DND-41 (cell line): Measurements from ENCODE around the gene ABHD4.

Experiments
- ATAC-seq: fragments of 200-7000 bp; cut with Tn5 transposase; 3 replicates; pipeline ENCODE4 v1.9.1; 2021; ENCODE audit warnings: low read depth; ENCODE audit not compliant: insufficient read depth
- DNase-seq: peaks from one replicate; pipeline ENCODE4 v3.0.0-alpha.2; 2020
- H2AFZ ChIP-seq: 2 replicates; pipeline ENCODE4 v1.6.0; 2012; ENCODE audit warnings: low read depth, low read length
- H3K27ac ChIP-seq: 2 replicates; pipeline ENCODE4 v1.5.1; 2012; ENCODE audit warnings: low read length, inconsistent platforms
- H3K27me3 ChIP-seq: fragments of 200-600 bp; sonication (generic); 2 replicates; pipeline ENCODE4 v1.6.0; 2012; ENCODE audit warnings: low read length, mild to moderate bottlenecking, inconsistent platforms; ENCODE audit not compliant: insufficient read depth, poor library complexity
- H3K36me3 ChIP-seq: 2 replicates; pipeline ENCODE4 v1.5.1; 2012; ENCODE audit warnings: low read length, inconsistent platforms; ENCODE audit not compliant: insufficient read depth
- H3K4me1 ChIP-seq: 2 replicates; pipeline ENCODE4 v1.5.1; 2012; ENCODE audit warnings: mild to moderate bottlenecking, low read length; ENCODE audit not compliant: insufficient read depth
- H3K4me2 ChIP-seq: 2 replicates; pipeline ENCODE4 v1.6.0; 2012; ENCODE audit warnings: mild to moderate bottlenecking, moderate library complexity, low read length, inconsistent platforms; ENCODE audit not compliant: insufficient read depth
- H3K4me3 ChIP-seq, 2 experiments: fragments of 200-600 bp in 1 of 2; shearing (Covaris generic) in 1 of 2; 2 replicates each; pipeline ENCODE4 v1.5.1; 2012 to 2016; ENCODE audit warnings: inconsistent platforms in 2 of 2, low read length in 2 of 2, mild to moderate bottlenecking in 2 of 2, low read depth in 1 of 2, moderate library complexity in 1 of 2
- H3K79me2 ChIP-seq: 2 replicates; pipeline ENCODE4 v1.6.0; 2012; ENCODE audit warnings: low read length, inconsistent platforms; ENCODE audit not compliant: insufficient read depth
- H3K9ac ChIP-seq: 2 replicates; pipeline ENCODE4 v1.6.0; 2012; ENCODE audit warnings: low read depth, mild to moderate bottlenecking, inconsistent platforms, low read length, moderate library complexity
- H3K9me3 ChIP-seq: 2 replicates; pipeline ENCODE4 v1.5.1; 2012; ENCODE audit warnings: low read length, moderate library complexity, mild to moderate bottlenecking, inconsistent platforms; ENCODE audit not compliant: insufficient read depth, severe bottlenecking
- H4K20me1 ChIP-seq: 2 replicates; pipeline ENCODE4 v1.6.0; 2012; ENCODE audit warnings: low read length; ENCODE audit not compliant: insufficient read depth
- CTCF ChIP-seq: IDR thresholded peaks from 2 replicates; pipeline ENCODE4 v1.5.1; 2012; ENCODE audit warnings: borderline replicate concordance, low read length, moderate library complexity, mild to moderate bottlenecking; ENCODE audit not compliant: poor library complexity, severe bottlenecking; ENCODE audit errors: extremely low read depth
- EZH2 ChIP-seq: IDR thresholded peaks from 3 replicates; pipeline ENCODE4 v1.6.1; 2012; ENCODE audit warnings: borderline replicate concordance, low read depth, mild to moderate bottlenecking, moderate library complexity, low read length, inconsistent platforms; ENCODE audit not compliant: severe bottlenecking

ABHD4 gene

GRCh38 chr14:22588526-22589095 lies 9.5 kb upstream of the ABHD4 start:
- Histone ChIP-seq H3K36me3 (no peaks in the 10 kb centered on the region; the same call in 1 of the 2 replicates), H3K9me3 (no peaks in the 10 kb centered on the region), H3K4me1 (peaks cover 35% of the 10 kb centered on the region), H3K27ac (peak overlapping the region; percentile 90), H3K9ac (peak overlapping the region; percentile 81), H3K27me3 (peaks cover 8% of the 10 kb centered on the region), H3K4me3 (peak overlapping the region; percentile 80 to 87), H3K79me2 (peaks cover 48% of the 10 kb centered on the region), H4K20me1 (peaks cover 8% of the 10 kb centered on the region), H2AFZ (peak overlapping the region; percentile 98), H3K4me2 (peak overlapping the region; percentile 77)
- no peak for ATAC-seq
- DNase-seq = no peak
- TF ChIP-seq CTCF (no peak), EZH2 (no peak)

GRCh38 chr14:22589096-22589839 lies 8.8 kb upstream of the ABHD4 start, which contains the start of gene DAD1:
TSS of gene DAD1 (minus strand) at chr14:22589224. CDS start at chr14:22589157, 67 bp downstream.
- Histone ChIP-seq H3K36me3 (no peaks in the 10 kb centered on the region; the same call in 1 of the 2 replicates), H3K79me2 (peaks cover 41% of the 10 kb centered on the region), H2AFZ (peak within 1 kb of the TSS; percentile 98), H3K9ac (peak within 1 kb of the TSS; percentile 81), H3K27me3 (peaks cover 14% of the 10 kb centered on the region), H3K4me1 (peaks cover 31% of the 10 kb centered on the region), H3K9me3 (no peaks in the 10 kb centered on the region), H4K20me1 (peaks cover 3% of the 10 kb centered on the region), H3K27ac (peak within 1 kb of the TSS; percentile 90), H3K4me3 (peak within 1 kb of the TSS; percentile 80 to 87), H3K4me2 (peak within 1 kb of the TSS; percentile 77)
- TF ChIP-seq CTCF (no peak), EZH2 (no peak)
- DNase-seq (peak; percentile 99), ATAC-seq (peak; percentile 97)

- Histone ChIP-seq H3K27me3 (peaks cover 48% of the 10 kb centered on the region), H3K79me2 (peaks cover 8% of the 10 kb centered on the region), H2AFZ (no peak overlapping the region), H3K4me2 (no peak overlapping the region), H3K27ac (no peak overlapping the region), H3K4me3 (no peak overlapping the region), H3K9ac (no peak overlapping the region), H4K20me1 (no peaks in the 10 kb centered on the region), H3K36me3 (no peaks in the 10 kb centered on the region), H3K4me1 (peaks cover 18% of the 10 kb centered on the region), H3K9me3 (no peaks in the 10 kb centered on the region)
- TF ChIP-seq CTCF = no peak
- TF ChIP-seq EZH2 = no peak
- no peak for DNase-seq
- no peak for ATAC-seq
These were observed 4.9 kb upstream of the ABHD4 start for GRCh38 chr14:22593189-22593588.
